Stimulated activated CD8-positive, alpha-beta memory T cell treated with anti-CD3 and anti-CD28 coated beads, Interleukin-2, amount 100 ng/mL, for 48 hours (primary cell): Measurements from ENCODE around the gene ZYG11B.
"Not testable (repeated sequence)": the region's sequence is repeated elsewhere in the genome, so short reads cannot be mapped to it uniquely, and the experiment has no call there.

Experiments used
- DNase-seq, 2 donors: peaks; one replicate each; pipeline ENCODE4 v3.0.0-alpha.2; 2020; ENCODE audit warnings: low read depth in 2 of 2

Gene ZYG11B

GRCh38 chr1:52852854-52853253, 126.6 kb downstream of the ZYG11B start:
- no peak for DNase-seq

GRCh38 chr1:52855584-52855983, 129.3 kb downstream of the ZYG11B start:
- no peak for DNase-seq

- no peak for DNase-seq
These were observed 129.8 kb downstream of the ZYG11B start for GRCh38 chr1:52856026-52856425.

GRCh38 chr1:52857443-52857842, 131.2 kb downstream of the ZYG11B start:
- no peak for DNase-seq

- no peak for DNase-seq
These were observed 136.6 kb downstream of the ZYG11B start for GRCh38 chr1:52862666-52863458.

GRCh38 chr1:52867087-52867863, 141.0 kb downstream of the ZYG11B start:
- no peak for DNase-seq

- DNase-seq: not testable (repeated sequence)
These were observed 143.5 kb downstream of the ZYG11B start for GRCh38 chr1:52869727-52870126.

- DNase-seq: no peak
These were observed 150.6 kb downstream of the ZYG11B start for GRCh38 chr1:52876843-52877242.
